Urothelium cell line (cell line): ENCODE results near the gene SLC44A3.

Experiments
- DNase-seq: peaks from one replicate; pipeline ENCODE4 v3.0.0; 2011; ENCODE audit warnings: low spot score, mixed read lengths
- FAIRE-seq: peaks from 2 replicates; lab custom pipeline; 2011; peaks lifted over from hg19 to GRCh38; lab: Jason Lieb, UNC

The SLC44A3 gene

GRCh38 chr1:94819945-94820746, at the start of gene SLC44A3:
Gene SLC44A3, plus strand, starts transcription at chr1:94820357. Its CDS starts 95 bp downstream, at chr1:94820452.
- DNase-seq (peak; percentile 82), FAIRE-seq (peak; percentile 58)

GRCh38 chr1:94772230-94772641, 47.9 kb upstream of the SLC44A3 start:
- FAIRE-seq (no peak), DNase-seq (no peak)

- FAIRE-seq = no peak
- DNase-seq = no peak
Measured at GRCh38 chr1:94772845-94773244, 47.3 kb upstream of the SLC44A3 start.

- FAIRE-seq (no peak), DNase-seq (no peak)
Measured at GRCh38 chr1:94773296-94773809, 46.8 kb upstream of the SLC44A3 start.

GRCh38 chr1:94773931-94774422, 46.2 kb upstream of the SLC44A3 start:
- FAIRE-seq (no peak), DNase-seq (peak; percentile 58)

- FAIRE-seq = no peak
- no peak for DNase-seq
Measured at GRCh38 chr1:94776474-94776873, 43.7 kb upstream of the SLC44A3 start.

- DNase-seq (no peak), FAIRE-seq (no peak)
Measured at GRCh38 chr1:94777281-94777680, 42.9 kb upstream of the SLC44A3 start.

GRCh38 chr1:94778808-94779207, 41.3 kb upstream of the SLC44A3 start:
- FAIRE-seq = no peak

GRCh38 chr1:94783342-94784189, 36.6 kb upstream of the SLC44A3 start:
- peak; percentile 52 for FAIRE-seq
- peak; percentile 77 for DNase-seq

More at GRCh38 chr1:94778808-94779207, 41.3 kb upstream of the SLC44A3 start:
- DNase-seq = no peak

- FAIRE-seq (no peak), DNase-seq (no peak)
Measured at GRCh38 chr1:94784190-94784515, 36.0 kb upstream of the SLC44A3 start.

- FAIRE-seq (no peak), DNase-seq (no peak)
Measured at GRCh38 chr1:94787691-94788090, 32.5 kb upstream of the SLC44A3 start.

GRCh38 chr1:94790246-94790645, 29.9 kb upstream of the SLC44A3 start:
- FAIRE-seq (no peak), DNase-seq (no peak)

GRCh38 chr1:94790670-94791069, 29.5 kb upstream of the SLC44A3 start:
- DNase-seq (no peak), FAIRE-seq (no peak)

GRCh38 chr1:94792473-94793295, 27.5 kb upstream of the SLC44A3 start:
- no peak for FAIRE-seq
- DNase-seq = peak; percentile 49

- DNase-seq (no peak), FAIRE-seq (no peak)
Measured at GRCh38 chr1:94793296-94793656, 26.9 kb upstream of the SLC44A3 start.

GRCh38 chr1:94795434-94795833, 24.7 kb upstream of the SLC44A3 start:
- DNase-seq (no peak), FAIRE-seq (no peak)

- no peak for FAIRE-seq
Measured at GRCh38 chr1:94796266-94796665, 23.9 kb upstream of the SLC44A3 start.

GRCh38 chr1:94797291-94797690, 22.9 kb upstream of the SLC44A3 start:
- FAIRE-seq = no peak

More at GRCh38 chr1:94796266-94796665, 23.9 kb upstream of the SLC44A3 start:
- no peak for DNase-seq

GRCh38 chr1:94798054-94798453, 22.1 kb upstream of the SLC44A3 start:
- no peak for FAIRE-seq
- DNase-seq = no peak

More at GRCh38 chr1:94797291-94797690, 22.9 kb upstream of the SLC44A3 start:
- DNase-seq = no peak

GRCh38 chr1:94798462-94798861, 21.7 kb upstream of the SLC44A3 start:
- FAIRE-seq (no peak), DNase-seq (no peak)

- FAIRE-seq = no peak
- no peak for DNase-seq
Measured at GRCh38 chr1:94799206-94799605, 21.0 kb upstream of the SLC44A3 start.
